H9 (cell line): Measurements from ENCODE around the gene ENPP7. TPM values are rescaled to one million over a fixed set of nuclear protein-coding genes. Genes with fewer than 3 reads are reported as not detected.

Experiments used
- DNase-seq: peaks from one replicate; pipeline ENCODE4 v3.0.0-alpha.2; 2017
- H2AFZ ChIP-seq: one replicate; pipeline ENCODE4 v1.6.1; 2013; ENCODE audit warnings: mild to moderate bottlenecking, low read length, control low read depth, moderate library complexity
- H2AK5ac ChIP-seq: 2 replicates; pipeline ENCODE4 v1.6.1; 2013; ENCODE audit warnings: low read length, control low read depth, mixed read lengths; ENCODE audit not compliant: insufficient read length
- H2BK120ac ChIP-seq: one replicate; pipeline ENCODE4 v1.6.1; 2013; ENCODE audit warnings: low read depth, mild to moderate bottlenecking, low read length, control low read depth, inconsistent platforms; ENCODE audit not compliant: poor library complexity, severe bottlenecking
- H2BK12ac ChIP-seq: 2 replicates; pipeline ENCODE4 v1.6.1; 2013; ENCODE audit warnings: low read length, control low read depth, mixed read lengths, low read depth; ENCODE audit not compliant: insufficient read length
- H2BK15ac ChIP-seq: 2 replicates; pipeline ENCODE4 v1.6.1; 2013; ENCODE audit warnings: low read depth, low read length, control low read depth
- H2BK20ac ChIP-seq: one replicate; pipeline ENCODE4 v1.6.1; 2013; ENCODE audit warnings: low read depth, mild to moderate bottlenecking, low read length, control low read depth, inconsistent platforms; ENCODE audit not compliant: poor library complexity, severe bottlenecking
- H2BK5ac ChIP-seq: 2 replicates; pipeline ENCODE4 v1.6.1; 2013; ENCODE audit warnings: low read length, control low read depth, mixed read lengths; ENCODE audit not compliant: insufficient read length
- H3K14ac ChIP-seq: 2 replicates; pipeline ENCODE4 v1.6.1; 2013; ENCODE audit warnings: low read length, control low read depth; ENCODE audit not compliant: insufficient read depth
- H3K18ac ChIP-seq: 2 replicates; pipeline ENCODE4 v1.6.1; 2013; ENCODE audit warnings: low read depth, mild to moderate bottlenecking, mixed read lengths, low read length, control low read depth; ENCODE audit not compliant: insufficient read length
- H3K23ac ChIP-seq: 2 replicates; pipeline ENCODE4 v1.6.1; 2013; ENCODE audit warnings: low read length, control low read depth, mixed read lengths, low read depth; ENCODE audit not compliant: insufficient read length
- H3K23me2 ChIP-seq: 2 replicates; pipeline ENCODE4 v1.6.1; 2013; ENCODE audit warnings: low read depth, mild to moderate bottlenecking, mixed read lengths, low read length, control low read depth; ENCODE audit not compliant: insufficient read length, poor library complexity, severe bottlenecking
- H3K27ac ChIP-seq: 2 replicates; pipeline ENCODE4 v1.5.1; 2013; ENCODE audit warnings: low read length, control low read depth, mixed read lengths, low read depth; ENCODE audit not compliant: insufficient read length
- H3K27me3 ChIP-seq: 2 replicates; pipeline ENCODE4 v1.6.1; 2013; ENCODE audit warnings: low read length, control low read depth, inconsistent platforms; ENCODE audit not compliant: insufficient read depth
- H3K4ac ChIP-seq: 2 replicates; pipeline ENCODE4 v1.6.1; 2013; ENCODE audit warnings: low read depth, mild to moderate bottlenecking, control low read depth, inconsistent platforms, low read length, moderate library complexity
- H3K4me1 ChIP-seq: 2 replicates; pipeline ENCODE4 v1.6.1; 2013; ENCODE audit warnings: low read length, control low read depth, inconsistent platforms; ENCODE audit not compliant: insufficient read depth
- H3K4me2 ChIP-seq: 2 replicates; pipeline ENCODE4 v1.6.1; 2013; ENCODE audit warnings: low read length, control low read depth, mixed read lengths; ENCODE audit not compliant: insufficient read length, insufficient read depth
- H3K56ac ChIP-seq: 2 replicates; pipeline ENCODE4 v1.6.1; 2013; ENCODE audit warnings: low read depth, mild to moderate bottlenecking, mixed read lengths, low read length, control low read depth; ENCODE audit not compliant: insufficient read length
- H3K79me1 ChIP-seq: 2 replicates; pipeline ENCODE4 v1.6.1; 2013; ENCODE audit warnings: low read depth, mild to moderate bottlenecking, moderate library complexity, low read length, control low read depth, inconsistent platforms; ENCODE audit not compliant: insufficient read depth, poor library complexity, severe bottlenecking
- H3K79me2 ChIP-seq: 2 replicates; pipeline ENCODE4 v1.6.1; 2013; ENCODE audit warnings: low read length, control low read depth, inconsistent platforms; ENCODE audit not compliant: insufficient read depth
- H3K9ac ChIP-seq: 2 replicates; pipeline ENCODE4 v1.6.1; 2013; ENCODE audit warnings: low read length, control low read depth, mixed read lengths; ENCODE audit not compliant: insufficient read length; ENCODE audit errors: extremely low read depth
- H3K9me3 ChIP-seq: one replicate; pipeline ENCODE4 v1.6.1; 2013; ENCODE audit warnings: low read depth, low read length, inconsistent platforms; ENCODE audit not compliant: control insufficient read depth
- H3T11ph ChIP-seq: one replicate; pipeline ENCODE4 v1.6.1; 2013; ENCODE audit warnings: mild to moderate bottlenecking, low read length, control low read depth, inconsistent platforms
- H4K20me1 ChIP-seq: one replicate; pipeline ENCODE4 v1.6.1; 2013; ENCODE audit not compliant: control insufficient read depth, insufficient read length, insufficient read depth
- H4K5ac ChIP-seq: 2 replicates; pipeline ENCODE4 v1.6.1; 2013; ENCODE audit warnings: low read depth, mild to moderate bottlenecking, mixed read lengths, low read length, control low read depth; ENCODE audit not compliant: insufficient read length
- H4K8ac ChIP-seq: replicated peaks from 2 replicates; pipeline ENCODE4 v1.6.1; 2013; ENCODE audit warnings: low read length, control low read depth, mixed read lengths, low read depth; ENCODE audit not compliant: insufficient read length
- H4K91ac ChIP-seq: 2 replicates; pipeline ENCODE4 v1.6.1; 2013; ENCODE audit warnings: low read depth, mild to moderate bottlenecking, moderate library complexity, mixed read lengths, low read length, control low read depth; ENCODE audit not compliant: insufficient read length
- H3K27ac Mint-ChIP-seq, 3 experiments: 2 replicates in 2 of 3; 3 replicates in 1 of 3; pipeline ENCODE4 v1.8.0; 2020 to 2021; ENCODE audit warnings: mixed read lengths in 3 of 3, mild to moderate bottlenecking in 1 of 3, moderate library complexity in 1 of 3
- H3K27me3 Mint-ChIP-seq: 2 replicates; pipeline ENCODE4 v1.8.0; 2021; ENCODE audit warnings: low read depth, mild to moderate bottlenecking, moderate library complexity, mixed read lengths
- H3K36me3 Mint-ChIP-seq, 3 experiments: 2 replicates in 2 of 3; 3 replicates in 1 of 3; pipeline ENCODE4 v1.8.0; 2020 to 2021; ENCODE audit warnings: low read depth in 3 of 3, mixed read lengths in 3 of 3; ENCODE audit not compliant: insufficient read depth in 1 of 3
- H3K4me1 Mint-ChIP-seq, 2 experiments: 2 replicates each; pipeline ENCODE4 v1.8.0; 2020; ENCODE audit warnings: mixed read lengths in 2 of 2
- H3K4me3 Mint-ChIP-seq, 2 experiments: 2 replicates in 1 of 2; 3 replicates in 1 of 2; pipeline ENCODE4 v1.8.0; 2020 to 2021; ENCODE audit warnings: mild to moderate bottlenecking in 2 of 2, mixed read lengths in 2 of 2, moderate library complexity in 1 of 2
- H3K9me3 Mint-ChIP-seq, 2 experiments: 2 replicates in 1 of 2; 3 replicates in 1 of 2; pipeline ENCODE4 v1.8.0; 2020; ENCODE audit warnings: mild to moderate bottlenecking in 2 of 2, mixed read lengths in 2 of 2, moderate library complexity in 1 of 2
- CTCF ChIP-seq: fragments of 200-600 bp; sonication (generic); conservative IDR thresholded peaks from 3 replicates; pipeline ENCODE4 v1.8.0; 2021; ENCODE audit warnings: antibody characterized with exemption, mild to moderate bottlenecking
- WGBS: extraction: QIAGEN DNeasy Blood & Tissue Kit; methylation state at CpG from one replicate; pipeline ENCODE4 v1.1.7; 2013; ENCODE audit warnings: missing lambda C conversion rate, low lambda C conversion rate, mixed read lengths; ENCODE audit not compliant: insufficient read length; ENCODE audit errors: extremely low coverage; 5-methylcytosine and 5-hydroxymethylcytosine counted together
- total RNA-seq: library from RNA; stranded (reverse); gene quantifications from 2 replicates; pipeline ENCODE4 v1.2.1, GENCODE V29; 2021

ENPP7 gene
- total RNA-seq, 1 experiment from 2014 or later: not detected

- Histone ChIP-seq H3K4me2 (no peak overlapping the region), H3K23ac (no peak overlapping the region), H3K4me1 (no peaks in the 10 kb centered on the region), H2BK12ac (no peak overlapping the region), H3K79me2 (no peaks in the 10 kb centered on the region), H4K8ac (no peak overlapping the region), H3K79me1 (no peaks in the 10 kb centered on the region), H4K5ac (no peak overlapping the region), H3K9me3 (no peaks in the 10 kb centered on the region), H3K18ac (no peak overlapping the region), H4K20me1 (no peaks in the 10 kb centered on the region), H3K4ac (no peak overlapping the region), H3K9ac (no peak overlapping the region), H3K56ac (no peak overlapping the region), H3T11ph (no peak overlapping the region), H3K27ac (no peak overlapping the region), H2AFZ (no peak overlapping the region), H3K23me2 (peaks cover 3% of the 10 kb centered on the region), H3K27me3 (no peaks in the 10 kb centered on the region), H2AK5ac (no peak overlapping the region), H2BK5ac (no peak overlapping the region), H4K91ac (no peak overlapping the region), H2BK20ac (no peak overlapping the region), H2BK15ac (no peak overlapping the region), H3K14ac (no peak overlapping the region; the same call in 1 of the 2 replicates), H2BK120ac (no peak overlapping the region)
- WGBS: no CpG with 5 or more reads among the region's 20 CpGs
- H3K36me3 Mint-ChIP-seq: no peaks in the 10 kb centered on the region
- peaks cover 6% of the 10 kb centered on the region for H3K27me3 Mint-ChIP-seq
- no peak overlapping the region for H3K4me3 Mint-ChIP-seq
- peak; percentile 75 for DNase-seq
- no peaks in the 10 kb centered on the region for H3K9me3 Mint-ChIP-seq
- peaks cover 9 to 11% of the 10 kb centered on the region in 2 experiments; a peak in 3 of 4 replicates for H3K4me1 Mint-ChIP-seq
- no peak for TF ChIP-seq CTCF
- H3K27ac Mint-ChIP-seq: no peak overlapping the region; a peak in 1 of 7 replicates
Observed at GRCh38 chr17:79711715-79712305, 18.9 kb upstream of the ENPP7 start.
